HG02885 (cell line): ENCODE measurements around the gene ZNF618.

ENCODE experiments used
- ATAC-seq: cut with Tn5 transposase; IDR thresholded peaks from one replicate; pipeline ENCODE4 v1.9.1; 2021; ENCODE audit warnings: mild to moderate bottlenecking; ENCODE audit not compliant: unreplicated experiment, poor library complexity

ZNF618 gene

GRCh38 chr9:113997610-113998009 lies 121.5 kb downstream of the ZNF618 start:
- ATAC-seq: no peak

GRCh38 chr9:113998114-113998513 lies 122.0 kb downstream of the ZNF618 start:
- no peak for ATAC-seq

- ATAC-seq: no peak
Measured at GRCh38 chr9:113998525-113999255, 122.6 kb downstream of the ZNF618 start.

- no peak for ATAC-seq
Measured at GRCh38 chr9:113999256-114000062, 123.3 kb downstream of the ZNF618 start.

DNA sequence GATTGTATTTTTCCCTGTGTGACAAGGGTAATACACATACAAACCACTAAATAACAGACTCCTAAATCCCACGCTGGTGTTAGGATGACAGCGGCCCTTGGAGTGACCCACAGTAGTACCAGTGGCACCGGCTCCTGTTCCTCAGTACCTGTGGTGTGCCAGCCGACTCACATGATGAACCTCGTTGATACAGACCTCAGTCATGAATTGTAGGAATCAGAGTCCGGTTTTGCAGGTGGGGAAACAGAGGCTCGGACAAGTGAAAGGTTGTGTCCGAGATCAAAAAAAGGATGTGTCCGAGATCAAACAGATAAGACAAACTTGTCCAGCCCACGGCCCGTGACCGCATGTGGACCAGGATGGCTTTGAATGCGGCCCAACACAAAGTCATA lies 124.0 kb downstream of the ZNF618 start:
- ATAC-seq: no peak

DNA sequence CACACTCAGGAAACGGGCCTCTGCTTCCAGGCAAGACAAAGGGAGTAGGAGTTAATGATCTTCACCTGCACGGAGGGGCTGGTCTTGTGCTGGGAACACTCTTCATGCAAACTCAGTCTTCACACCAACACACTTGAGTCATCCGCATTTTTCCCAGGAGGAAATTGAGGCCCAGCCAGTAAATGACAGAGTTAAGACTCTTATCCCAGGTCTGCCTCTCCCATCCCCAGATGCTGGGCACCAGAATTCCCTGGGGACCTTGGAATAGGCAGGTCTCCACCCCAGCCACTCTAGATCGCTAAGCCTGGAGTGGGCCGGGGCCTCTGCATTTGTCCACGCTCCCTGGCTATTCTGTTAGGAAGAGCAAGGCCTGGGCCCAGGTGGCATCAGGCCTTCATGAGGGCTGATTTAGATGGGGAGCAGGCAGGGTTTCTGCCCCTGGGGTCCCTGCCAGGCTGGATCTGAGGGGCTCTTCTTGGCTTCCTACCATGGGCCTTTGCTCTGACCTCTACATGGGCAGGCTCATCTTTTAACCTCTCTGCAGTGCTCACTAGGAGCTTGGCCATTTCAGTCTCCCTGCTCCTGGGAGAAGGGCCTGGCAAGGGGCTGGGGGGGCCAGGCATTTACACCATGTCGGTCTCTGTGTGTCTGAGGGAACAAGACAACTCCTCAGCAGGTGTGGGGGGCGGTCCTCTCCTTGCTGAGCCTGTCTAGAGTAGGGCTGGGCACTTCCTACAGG lies 124.7 kb downstream of the ZNF618 start:
- no peak for ATAC-seq

DNA sequence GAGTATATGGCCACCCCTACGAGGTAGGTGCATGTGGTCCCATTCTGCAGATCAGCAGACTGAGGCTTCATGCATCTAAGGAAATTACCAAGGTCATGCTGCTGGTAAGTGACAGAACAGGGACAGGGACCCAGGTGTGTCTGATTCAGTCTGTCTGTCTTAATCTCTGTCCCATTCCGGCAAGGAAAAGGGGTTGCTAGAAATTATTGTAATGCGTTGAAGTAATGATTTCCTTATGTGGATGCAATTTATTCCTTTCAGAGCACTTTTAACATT lies 125.2 kb downstream of the ZNF618 start:
- no peak for ATAC-seq

- ATAC-seq: no peak
Measured at GRCh38 chr9:114001794-114002261, 125.7 kb downstream of the ZNF618 start.

DNA sequence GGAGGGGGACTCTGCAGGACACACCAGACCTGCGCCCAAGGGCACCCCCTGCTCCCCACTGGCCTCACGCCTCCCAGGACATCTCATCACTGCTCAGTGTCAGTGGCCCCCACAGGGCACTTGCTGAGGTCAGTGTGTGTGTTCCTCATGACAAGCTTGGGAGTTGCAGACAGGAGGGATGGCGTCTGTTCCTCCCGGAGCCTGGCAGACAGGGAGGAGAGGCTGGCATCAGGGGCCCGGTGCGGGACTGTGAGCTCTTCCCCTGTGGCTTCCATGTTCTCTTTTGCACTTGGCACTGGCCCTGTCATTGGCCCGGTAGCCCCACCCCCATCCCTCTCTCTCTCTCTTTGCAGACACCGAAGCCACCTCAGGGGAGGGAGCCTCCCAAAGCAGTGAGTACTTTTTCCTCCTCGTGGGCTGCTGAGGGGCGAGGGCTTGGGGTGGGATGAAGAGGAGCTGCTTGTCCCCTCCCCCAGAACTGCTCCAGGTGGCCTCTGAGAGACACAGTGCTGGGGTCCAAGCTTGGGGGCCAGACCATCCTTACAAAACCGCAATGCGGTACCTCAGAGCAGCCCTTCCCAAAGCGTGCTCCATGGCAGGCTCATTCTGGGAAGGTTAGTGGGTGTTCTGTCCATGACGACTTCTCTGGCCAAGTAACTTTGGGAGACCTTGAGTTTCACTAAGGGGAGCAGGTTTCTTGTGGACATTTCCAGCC lies 126.3 kb downstream of the ZNF618 start:
- ATAC-seq: no peak

- ATAC-seq: no peak
Measured at GRCh38 chr9:114002986-114003350, 126.9 kb downstream of the ZNF618 start.

DNA sequence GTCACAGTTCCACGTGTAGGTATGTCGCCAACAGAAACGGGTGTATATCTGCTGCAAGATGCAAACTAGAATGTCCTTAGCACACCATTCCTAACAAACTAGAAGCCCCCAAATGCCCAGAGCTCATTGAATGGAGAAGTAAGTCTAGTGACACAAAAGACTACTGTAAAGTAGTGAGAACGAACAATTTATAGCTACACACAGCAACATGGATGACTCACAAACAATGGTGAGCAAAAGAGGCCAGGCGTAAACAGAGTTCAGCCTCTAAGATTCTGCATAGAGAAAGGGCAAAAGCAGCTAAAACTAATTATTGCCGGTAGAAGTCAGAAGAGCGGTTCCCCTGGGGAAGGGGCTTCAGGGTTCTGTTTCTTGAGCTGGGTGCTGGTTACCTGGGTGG lies 127.2 kb downstream of the ZNF618 start:
- ATAC-seq: no peak

DNA sequence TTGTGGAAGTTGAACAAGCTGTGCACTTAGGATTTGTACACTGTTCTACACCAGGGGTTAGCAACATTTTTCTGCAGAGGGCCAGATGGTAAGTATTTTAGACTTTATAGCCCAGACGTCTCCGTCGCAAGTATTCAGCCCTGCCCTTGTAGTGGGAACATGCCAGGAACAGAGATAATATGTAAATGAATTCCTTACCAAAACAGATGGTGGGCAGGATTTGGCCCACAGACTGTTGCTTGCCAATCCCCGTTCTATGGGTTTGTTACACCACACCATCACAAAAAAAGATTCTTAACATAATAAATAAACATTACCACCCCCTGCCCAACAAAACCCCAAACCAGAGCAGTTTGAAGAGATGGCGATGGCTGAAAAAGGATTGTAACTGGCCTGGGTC lies 127.6 kb downstream of the ZNF618 start:
- ATAC-seq: no peak

GRCh38 chr9:114004221-114004716 lies 128.2 kb downstream of the ZNF618 start:
- ATAC-seq: no peak

GRCh38 chr9:114005371-114006154 lies 129.5 kb downstream of the ZNF618 start:
- no peak for ATAC-seq

- no peak for ATAC-seq
Measured at GRCh38 chr9:114006155-114006550, 130.0 kb downstream of the ZNF618 start.

DNA sequence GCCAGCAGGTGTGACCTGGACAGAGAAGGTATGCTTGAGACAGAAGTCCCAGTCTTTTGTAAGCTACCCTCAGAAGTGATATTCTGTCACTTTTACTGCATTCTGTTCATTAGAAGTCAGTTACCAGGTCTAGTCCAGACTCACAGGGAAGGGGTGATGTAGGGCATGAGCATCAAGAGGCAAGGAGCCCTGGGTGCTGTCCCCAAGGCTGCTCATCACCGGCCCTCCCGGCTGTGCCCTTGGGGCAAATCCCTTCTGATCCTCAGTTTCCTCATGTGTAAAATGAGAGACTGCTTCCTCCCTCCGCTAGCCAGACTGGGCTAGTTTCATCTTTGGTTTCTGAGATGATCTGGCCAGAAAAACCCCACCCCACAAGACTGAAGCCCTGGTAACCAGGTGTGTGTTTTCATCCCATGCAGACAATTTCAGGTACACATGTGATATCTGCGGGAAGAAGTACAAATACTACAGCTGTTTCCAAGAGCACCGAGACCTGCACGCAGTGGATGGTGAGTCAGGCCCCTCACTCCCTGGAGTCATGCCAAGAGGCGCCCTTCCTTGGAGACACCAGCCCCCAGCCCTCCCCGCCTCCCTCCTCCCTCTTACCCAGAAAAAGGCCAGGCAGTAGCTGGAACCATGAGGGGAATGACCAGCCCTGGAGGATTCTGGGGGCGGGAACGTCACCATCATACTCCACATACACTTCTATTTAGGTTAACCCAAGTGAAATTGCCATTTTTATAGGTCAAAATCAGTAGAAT lies 131.0 kb downstream of the ZNF618 start:
- no peak for ATAC-seq

- no peak for ATAC-seq
Measured at GRCh38 chr9:114007991-114008666, 132.0 kb downstream of the ZNF618 start.

DNA sequence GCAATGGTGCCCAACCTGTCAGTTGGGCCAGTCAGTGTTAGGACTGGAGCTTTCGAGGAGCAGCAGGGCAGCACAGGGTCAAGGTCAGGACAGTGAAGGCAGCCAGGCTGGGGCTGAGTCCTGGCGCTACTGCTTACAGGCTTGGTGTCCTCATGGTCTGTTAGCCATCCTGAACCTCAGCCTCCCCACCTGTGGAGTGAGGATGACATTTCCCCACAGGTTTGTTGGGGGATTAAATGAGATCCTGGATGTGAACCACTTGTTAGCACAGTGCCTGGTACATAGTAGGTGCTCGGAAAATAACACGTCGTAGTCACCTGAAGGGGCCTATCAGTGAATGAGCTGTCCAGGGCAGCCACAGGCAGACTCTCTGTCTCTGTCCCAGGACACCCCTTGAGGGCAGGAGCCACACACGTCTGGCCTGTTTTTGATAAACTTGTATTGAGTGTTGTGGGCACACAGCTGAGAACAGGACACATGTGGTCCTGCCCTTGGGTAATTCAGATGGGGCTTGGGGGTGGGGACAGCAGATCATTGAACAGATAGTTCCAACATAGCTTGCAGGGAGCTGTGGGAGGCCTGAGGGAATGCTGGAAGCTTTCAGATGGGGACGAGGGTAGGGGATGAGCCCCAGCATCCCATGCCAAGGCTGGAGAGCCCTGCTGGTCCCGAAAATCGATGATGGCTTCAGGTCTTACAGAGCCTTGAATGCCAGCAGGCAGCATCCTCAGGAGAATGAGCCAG lies 132.7 kb downstream of the ZNF618 start:
- ATAC-seq: no peak
